ENCODE data around the gene MID1.

DNA sequence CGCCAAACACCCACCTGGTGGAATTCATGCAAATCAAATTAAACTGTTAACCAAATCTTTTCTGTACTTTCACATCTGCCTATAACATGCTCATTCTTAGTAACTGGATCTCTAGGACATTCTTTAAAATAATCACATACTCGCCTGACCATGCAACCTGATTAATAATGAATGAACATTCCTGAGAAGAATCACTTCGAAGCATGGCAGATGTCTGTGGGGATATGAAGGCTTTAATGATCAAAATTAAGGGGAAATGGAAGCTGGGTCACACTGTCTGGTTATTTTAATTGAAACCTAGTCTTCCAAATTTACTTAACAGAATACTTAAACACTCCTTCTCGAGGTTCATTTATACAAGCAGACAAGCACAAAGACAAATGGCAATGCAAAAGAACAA lies 44.2 kb downstream of the MID1 start:
- TF ChIP-seq, protein P1, sequence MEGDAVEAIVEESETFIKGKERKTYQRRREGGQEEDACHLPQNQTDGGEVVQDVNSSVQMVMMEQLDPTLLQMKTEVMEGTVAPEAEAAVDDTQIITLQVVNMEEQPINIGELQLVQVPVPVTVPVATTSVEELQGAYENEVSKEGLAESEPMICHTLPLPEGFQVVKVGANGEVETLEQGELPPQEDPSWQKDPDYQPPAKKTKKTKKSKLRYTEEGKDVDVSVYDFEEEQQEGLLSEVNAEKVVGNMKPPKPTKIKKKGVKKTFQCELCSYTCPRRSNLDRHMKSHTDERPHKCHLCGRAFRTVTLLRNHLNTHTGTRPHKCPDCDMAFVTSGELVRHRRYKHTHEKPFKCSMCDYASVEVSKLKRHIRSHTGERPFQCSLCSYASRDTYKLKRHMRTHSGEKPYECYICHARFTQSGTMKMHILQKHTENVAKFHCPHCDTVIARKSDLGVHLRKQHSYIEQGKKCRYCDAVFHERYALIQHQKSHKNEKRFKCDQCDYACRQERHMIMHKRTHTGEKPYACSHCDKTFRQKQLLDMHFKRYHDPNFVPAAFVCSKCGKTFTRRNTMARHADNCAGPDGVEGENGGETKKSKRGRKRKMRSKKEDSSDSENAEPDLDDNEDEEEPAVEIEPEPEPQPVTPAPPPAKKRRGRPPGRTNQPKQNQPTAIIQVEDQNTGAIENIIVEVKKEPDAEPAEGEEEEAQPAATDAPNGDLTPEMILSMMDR (IDR thresholded peaks at IDR 0.05; ENCODE audit: borderline replicate concordance, extremely low read depth, low read length, poor library complexity, severe bottlenecking): no peak
- no peak for TF ChIP-seq EZH2 (IDR thresholded peaks at IDR 0.05; ENCODE audit: borderline replicate concordance, low read depth, low read length, severe bottlenecking)
